ENCODE measurements around the gene COL25A1. TPM values are rescaled to one million over a fixed set of nuclear protein-coding genes. Genes with fewer than 3 reads are reported as not detected.
"Not testable (repeated sequence)": the region's sequence is repeated elsewhere in the genome, so short reads cannot be mapped to it uniquely, and the experiment has no call there.

The COL25A1 gene
- polyA plus RNA-seq, 1 donor = 4.5 TPM

DNA sequence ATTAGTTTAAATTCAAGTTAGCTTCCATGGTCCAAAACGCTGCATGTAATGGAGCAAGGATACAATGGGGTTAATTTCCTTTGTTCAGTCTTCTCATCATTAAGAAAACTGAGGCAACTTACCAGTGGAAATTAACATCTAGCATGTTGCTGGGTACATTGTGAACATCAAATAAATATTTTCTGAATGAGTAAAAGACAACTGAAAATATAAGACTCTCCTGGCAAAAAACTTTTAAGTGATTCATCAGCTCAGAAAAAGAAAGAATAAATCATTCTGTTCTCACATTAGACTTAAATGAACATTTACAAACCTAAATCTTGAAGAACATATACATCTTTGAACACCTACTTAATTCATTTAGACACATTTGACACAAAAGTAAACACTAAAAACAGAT, 401.2 kb downstream of the COL25A1 start:
- DNase-seq = no peak

DNA sequence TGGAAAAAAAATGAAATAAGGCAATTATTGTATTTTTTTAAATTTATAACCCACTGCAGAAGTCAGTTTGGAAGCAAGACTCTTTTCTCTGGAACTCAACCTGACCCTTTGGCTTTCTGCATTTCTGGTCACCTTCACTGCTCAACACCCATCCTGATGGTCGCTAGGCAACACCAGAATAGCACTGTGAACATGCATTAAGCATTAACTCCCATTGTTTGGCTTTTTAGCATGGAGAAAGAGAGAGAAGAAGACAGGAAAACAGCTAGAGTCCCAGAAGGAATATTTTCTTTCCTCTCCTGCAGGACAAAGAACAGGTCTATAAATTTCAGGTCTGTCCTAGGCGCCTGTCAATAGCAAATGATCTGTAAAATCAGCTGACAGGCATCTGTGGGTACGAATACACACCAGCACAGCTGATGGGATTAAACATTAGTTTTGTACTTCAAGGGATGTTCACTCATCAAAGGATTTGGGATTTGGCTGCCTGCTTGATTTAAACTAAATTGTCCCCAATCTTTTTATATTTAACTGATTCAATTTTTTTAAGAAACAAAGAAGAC, 402.4 kb downstream of the COL25A1 start:
- DNase-seq = no peak

DNA sequence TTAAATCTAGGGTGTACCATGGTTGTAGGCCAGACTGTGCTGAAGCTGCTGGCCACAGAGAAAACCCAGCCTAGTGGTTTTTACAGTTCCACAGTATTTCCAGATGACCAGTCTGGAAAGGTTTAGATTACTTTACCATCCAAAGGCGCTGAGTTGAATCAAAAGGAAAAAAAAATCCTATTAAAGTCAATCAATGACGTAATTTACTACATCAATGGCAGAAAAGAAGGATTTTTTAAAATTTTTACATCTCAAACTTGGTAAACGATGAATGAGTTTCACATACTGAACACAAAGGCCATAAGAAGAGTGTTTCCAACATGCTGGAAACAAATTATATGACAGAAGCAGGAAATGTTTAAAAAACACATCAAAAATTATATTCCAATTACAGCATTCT, 409.0 kb downstream of the COL25A1 start:
- DNase-seq = peak; percentile 13

DNA sequence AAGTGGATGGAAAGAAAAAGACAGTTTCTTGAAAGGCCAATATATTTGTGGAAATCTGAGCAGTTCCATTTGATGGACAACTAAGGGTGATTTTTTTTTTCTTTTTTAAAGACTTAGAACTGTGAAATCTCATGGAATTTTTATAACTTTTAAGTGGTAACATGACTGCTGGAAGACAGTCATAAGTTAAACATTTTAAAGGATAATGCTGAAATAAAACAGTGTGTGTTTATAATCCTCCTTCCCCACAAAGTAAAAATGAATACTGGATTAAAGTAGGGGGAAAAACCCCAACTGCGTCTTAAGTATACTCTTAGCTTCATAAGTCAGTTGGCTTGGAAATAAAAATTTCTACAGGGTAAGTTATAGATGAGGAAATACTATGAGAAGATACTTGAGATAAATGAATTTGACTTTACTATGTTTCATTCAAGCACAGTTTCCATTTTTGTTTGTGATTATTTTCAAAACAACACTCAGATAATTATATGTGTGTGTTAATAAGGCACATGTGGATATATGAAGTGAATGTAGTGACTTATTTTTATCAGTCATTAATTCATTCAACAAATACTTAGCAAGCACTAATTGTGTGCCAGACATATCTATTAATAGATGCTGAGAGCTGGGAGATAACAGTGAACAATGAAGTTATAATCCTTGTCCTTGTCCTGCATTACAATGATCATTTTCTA, 410.4 kb downstream of the COL25A1 start:
- no peak for DNase-seq

DNA sequence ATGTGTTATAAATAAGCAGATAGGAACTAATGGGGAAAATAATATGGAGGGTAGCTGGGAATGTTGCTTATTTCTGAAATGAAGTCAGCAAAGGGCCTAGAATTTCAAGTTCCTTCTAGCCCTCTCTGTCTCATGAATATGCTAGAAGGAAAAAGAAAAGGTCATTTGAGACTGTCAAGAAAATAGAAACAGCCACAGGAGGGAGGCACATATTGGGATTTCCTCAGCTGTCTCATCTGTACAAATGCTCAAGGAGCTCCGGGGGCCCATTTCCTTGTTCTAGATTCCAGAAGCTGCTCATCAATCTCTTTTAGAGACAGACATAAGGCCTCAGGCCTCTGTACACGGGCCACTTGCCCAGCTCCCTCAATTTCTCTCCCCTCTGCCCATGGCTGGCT, 412.0 kb downstream of the COL25A1 start:
- DNase-seq = no peak

DNA sequence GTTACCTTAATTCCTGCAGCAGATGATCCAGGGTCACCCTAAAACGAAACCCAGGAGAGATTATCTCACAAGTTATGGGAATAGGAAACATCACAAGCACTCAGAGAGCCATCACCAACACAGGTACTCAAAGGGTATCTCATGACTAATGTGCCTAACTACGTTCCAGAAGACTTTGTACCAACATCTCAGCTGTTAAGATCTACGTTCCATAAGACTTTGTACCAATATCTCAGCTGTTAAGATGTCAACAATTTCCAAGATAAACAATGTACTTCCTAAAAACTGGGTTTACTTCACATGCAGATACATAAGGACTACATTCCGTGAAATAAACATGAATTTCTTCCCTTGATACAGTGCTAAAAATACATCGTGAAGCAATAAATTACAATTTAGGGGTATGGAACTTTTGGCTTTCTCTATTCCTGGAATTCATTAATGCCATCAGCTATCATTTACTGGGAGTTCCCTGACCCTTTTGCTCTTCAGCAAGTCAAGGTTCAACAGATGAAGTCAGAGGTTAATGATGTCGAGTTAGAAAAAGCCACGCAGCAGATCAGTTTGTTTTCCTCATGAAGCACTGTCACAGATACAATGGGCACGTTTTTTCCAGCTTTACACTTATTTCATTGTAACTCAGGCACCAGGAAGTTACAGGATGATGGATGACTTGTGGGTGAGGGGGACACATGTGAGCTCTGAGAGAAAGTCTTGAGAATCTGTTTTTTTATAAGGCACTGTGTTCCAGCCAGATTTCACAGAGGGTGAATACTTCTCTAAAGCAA, 412.6 kb downstream of the COL25A1 start:
- DNase-seq = no peak

DNA sequence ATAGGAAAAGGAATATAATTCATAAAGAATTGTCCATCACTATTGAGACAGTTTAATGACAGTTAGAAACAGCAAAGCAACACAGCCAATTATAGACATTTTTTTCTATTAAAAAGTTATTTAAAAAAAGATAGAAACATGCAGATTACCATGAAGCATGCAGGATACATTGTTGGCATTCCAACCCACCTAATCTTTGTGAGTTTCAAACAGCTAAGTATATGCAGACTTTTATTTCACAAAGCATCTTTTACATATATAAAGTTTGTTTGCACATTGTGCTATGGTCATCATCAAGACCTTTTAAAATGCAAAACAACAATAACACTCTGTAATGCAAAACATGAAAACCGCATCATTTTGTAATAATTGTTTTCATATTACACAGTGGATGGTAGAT, 413.7 kb downstream of the COL25A1 start:
- no peak for DNase-seq

DNA sequence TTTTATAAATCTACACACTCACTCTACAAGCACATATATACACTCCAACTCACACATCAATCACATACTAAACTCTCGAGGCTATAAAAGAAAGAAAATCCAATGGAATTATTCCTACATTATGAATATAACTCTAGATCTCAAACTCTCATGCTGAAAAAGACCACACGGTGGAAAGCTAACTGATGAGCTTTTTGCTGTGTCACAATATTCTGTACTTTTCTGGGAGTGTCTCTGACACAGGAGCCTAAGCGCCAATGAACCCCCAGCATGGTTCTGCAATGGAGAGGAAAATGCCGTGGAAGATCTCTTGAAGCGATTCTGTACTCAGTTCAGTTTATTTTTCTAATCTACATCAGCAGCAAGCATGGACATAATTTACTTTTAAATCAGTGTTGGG, 415.4 kb downstream of the COL25A1 start:
- DNase-seq = no peak

DNA sequence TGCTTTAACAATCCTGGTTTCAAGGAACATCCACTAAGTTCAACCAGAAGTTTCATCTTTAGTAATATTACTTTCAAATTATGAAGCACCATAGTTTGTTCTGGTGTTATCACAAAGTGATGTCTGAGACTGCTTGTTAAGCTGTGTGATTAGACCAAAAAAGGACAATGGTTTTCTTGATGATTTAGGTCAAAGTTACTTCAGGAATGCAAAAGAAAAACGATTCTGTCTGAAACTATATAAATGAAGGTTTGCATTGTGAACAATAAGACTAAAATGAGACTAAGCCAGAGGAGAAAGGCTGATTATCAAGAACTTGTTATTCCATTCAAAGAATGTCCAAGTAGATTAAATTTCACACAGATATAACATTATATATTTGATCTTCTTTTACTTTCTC, 417.2 kb downstream of the COL25A1 start:
- DNase-seq = no peak

DNA sequence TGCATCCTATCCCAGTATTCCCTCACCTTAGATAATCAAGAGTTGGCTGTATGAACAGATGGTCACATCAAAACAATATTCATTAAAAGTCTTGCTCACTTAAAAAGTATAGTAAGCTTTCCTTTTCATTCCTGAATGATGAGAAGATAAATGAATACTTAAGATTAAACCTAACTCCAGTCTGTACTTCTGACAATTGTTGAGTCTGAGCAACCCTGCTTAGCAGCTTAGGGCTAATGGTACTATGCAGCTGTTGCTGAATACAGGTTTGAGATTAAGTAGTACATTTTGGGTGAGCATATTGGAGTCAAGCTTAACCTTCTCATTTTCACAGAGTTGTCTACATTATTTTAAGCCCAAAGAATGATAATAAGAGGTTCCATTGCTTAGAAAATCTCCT, 417.9 kb downstream of the COL25A1 start:
- DNase-seq = no peak

DNA sequence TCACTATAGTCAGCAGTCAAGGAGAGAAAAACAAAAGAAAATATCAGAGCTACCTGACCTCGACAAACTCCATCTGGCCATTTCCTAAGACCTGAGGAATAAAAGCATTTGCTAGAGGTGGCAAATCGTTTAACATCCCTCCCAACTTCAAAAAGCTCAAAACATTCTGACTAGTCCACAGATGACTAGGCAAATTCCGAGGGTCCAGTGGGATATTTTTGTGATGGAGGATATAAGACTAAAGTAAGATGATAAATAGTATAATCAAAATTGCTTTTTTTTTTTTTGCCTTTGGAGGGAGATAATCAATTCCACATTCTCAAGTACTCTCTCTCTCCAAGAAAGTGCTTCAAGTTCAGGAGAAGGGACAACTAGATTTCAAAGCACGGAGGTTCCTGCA, 420.5 kb downstream of the COL25A1 start:
- DNase-seq = no peak

DNA sequence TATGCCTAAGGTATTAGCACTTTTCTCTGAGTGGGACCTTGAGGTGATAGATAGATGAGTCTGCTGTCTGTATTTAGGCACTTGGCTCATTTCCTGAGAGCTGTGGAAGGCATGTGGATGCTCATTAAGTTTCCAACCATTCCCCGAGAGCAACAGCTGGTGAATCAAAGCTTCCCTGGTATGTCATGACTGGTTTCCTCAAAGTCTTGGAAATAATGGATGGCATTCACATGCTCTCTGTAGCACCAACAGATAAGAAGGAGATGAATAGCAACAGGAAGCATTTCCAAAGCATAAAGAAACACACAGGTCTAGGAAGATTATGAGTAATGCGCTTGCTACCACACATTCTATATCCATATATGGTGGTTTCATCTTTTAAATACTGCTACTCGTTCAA, 421.3 kb downstream of the COL25A1 start:
- DNase-seq = no peak

DNA sequence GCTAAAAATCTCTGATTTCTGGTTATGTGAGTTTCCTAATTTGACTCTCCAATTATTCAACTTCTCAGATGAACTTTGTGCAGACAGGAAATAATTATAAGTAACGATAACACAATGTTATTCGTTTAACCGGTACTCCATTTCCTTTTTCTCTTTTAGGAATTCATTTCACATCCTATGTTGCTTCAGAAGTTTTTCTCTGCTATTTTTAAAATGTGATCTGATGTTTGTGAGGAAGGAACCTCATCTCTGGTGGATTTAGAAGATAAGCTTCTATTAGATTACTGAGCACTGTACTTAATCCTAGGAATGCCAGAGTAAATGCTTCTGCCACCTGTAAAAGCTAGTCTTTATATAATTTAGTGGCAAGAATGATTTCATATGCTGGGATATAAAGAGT, 423.7 kb downstream of the COL25A1 start:
- no peak for DNase-seq

DNA sequence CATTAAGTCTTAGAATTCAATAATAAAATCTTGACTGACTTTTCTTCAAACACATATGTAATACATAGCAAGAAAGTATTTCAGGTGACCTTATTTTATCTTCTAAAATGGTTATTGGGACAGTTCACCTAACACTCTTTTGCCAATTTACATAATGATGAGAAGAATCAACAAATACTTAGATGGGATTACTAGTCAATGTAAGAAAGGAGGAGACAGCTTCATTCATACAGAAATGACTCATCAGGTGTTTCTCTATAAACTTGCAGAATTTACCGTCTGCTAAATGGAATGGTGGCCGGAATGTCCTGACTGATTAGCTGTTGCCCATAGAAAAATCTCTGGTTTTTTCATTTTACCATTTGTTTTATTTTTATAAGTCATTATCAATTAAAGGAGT, 424.6 kb downstream of the COL25A1 start:
- no peak for DNase-seq

DNA sequence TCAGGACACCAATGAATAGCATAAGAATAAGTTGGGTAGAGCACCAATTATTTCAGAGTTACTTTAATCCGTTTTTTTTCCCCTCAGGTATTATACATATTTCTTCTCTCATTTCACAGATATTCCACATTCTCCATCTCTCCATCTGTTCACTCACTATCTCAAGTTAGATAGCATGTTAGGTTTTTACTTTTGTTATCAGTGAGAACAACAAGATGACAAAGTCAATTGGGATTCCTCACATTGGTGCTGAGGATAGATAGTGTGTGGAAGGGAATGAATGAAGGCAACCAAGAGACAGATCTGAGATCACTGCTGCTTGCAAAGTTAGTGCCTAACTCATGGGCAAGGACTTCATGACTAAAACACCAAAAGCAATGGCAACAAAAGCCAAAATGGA, 427.7 kb downstream of the COL25A1 start:
- no peak for DNase-seq

DNA sequence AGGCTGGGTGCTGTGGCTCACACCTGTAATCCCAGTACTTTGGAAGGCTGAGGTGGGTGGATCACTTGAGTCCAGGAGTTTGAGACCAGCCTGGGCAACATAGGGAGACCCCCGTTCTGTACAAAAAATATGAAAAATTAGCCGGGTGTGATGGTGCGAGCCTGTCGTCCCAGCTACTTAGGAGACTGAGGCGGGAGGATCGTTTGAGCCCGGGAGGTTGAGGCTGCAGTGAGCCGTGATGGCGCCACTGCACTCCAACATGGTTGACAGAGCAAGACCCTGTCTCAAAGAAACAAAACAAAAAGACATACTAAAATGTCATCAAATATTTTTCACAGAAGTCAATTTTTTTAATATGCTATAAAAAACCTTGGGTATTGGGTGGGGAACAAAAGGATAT, 432.5 kb downstream of the COL25A1 start:
- not testable (repeated sequence) for DNase-seq

DNA sequence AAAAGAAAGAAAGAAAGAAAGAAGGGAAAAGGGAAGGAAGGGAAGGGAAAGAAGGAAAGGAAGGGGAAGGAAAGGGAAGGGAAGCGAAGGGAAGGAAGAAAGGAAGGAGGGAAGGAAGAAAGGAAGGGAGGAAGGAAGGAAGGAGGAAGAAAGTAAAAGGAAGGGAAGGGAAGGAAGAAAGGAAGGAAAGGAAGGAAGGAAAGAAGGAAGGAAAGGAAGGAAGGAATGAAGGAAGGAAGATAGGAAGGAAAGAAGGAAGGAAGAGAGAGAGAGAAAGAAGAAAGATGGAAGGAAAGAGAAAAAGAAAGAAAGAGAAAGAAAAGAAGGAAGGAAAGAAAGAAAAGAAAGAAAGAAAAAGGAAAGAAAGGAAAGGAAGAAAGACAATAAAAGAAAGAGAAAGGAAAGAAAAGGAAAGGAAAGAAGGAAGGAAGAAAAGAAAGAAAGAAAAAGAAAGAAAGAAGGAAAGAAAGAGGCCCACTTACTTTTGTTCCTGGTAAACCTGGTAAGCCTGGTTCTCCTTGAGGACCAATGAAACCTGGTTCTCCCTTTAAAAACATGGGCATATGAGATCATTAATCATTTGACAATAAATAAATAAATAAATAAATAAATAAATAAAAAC, 433.7 kb downstream of the COL25A1 start:
- DNase-seq = no peak

DNA sequence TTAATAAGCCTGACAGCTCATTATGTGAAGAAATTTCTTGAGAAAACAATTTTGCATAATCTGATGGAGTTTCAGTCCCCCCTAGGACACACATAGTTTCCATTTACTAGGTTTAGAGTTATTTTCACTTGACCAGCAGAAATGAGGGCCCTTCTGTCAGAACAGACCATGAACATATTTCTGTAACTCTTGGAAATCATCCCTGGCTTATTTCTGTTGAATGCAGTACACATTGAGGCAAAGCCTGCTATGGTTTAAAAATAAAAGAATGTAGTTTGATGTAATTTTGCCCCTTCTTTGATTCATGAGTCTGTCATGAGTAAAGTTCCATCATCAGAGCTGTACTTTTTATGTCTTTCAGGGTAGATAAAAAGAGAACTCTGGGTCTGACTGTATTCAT, 435.0 kb downstream of the COL25A1 start:
- DNase-seq = no peak

DNA sequence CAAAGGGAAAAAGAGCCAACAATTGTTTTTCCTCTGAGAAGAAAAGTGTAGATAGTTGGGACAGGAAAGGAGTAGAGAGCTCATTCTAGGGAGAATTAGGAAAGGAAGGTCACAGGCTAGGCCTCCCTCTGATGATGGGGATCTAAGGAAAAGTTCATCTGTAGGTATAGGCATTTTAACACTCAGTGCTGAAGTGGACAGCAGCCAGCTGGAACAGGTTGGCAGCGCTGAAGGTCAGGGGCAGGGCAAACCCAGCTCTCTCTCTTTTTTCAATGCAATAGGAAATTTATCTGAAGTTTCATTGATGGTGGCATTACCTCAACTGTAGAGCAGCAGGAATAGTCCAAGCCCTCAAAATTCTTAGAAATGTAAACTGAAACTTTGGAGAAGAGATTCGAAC, 441.1 kb downstream of the COL25A1 start:
- no peak for DNase-seq

DNA sequence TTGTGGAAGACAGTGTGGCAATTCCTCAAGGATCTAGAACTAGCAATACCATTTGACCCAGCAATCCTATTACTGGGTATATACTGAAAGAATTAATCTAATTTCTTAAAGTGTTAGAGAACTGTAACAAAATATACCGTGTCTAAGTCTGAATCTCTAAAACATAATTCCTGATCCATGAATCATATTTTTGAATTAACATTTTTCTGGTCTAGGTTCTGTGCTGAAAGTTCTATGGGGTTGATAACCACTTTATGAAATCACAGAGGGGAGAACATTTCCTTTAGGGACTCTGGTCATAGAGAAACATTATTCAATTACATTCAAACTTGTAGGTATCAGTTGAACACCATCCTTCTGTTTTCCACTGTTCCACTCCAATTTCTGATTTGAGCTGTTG, 447.7 kb downstream of the COL25A1 start:
- DNase-seq = no peak

DNA sequence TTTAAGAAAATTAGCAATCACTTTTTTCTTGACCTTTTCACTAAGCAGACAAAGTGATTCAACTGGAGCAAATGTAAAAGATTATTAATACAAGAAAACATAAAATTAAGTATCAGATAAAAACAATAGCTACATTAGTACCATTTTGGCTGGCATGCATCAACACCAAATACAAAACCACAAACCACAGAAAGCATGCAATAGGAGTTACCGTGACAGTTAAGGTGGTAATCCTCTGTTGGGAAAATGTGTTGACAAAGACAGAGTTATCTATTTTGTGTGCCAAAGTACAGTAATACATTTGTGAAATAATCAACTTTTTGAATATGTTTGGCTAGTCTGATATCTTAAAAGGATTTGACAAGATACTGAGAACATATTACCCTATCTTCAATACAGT, 449.8 kb downstream of the COL25A1 start:
- DNase-seq = no peak

DNA sequence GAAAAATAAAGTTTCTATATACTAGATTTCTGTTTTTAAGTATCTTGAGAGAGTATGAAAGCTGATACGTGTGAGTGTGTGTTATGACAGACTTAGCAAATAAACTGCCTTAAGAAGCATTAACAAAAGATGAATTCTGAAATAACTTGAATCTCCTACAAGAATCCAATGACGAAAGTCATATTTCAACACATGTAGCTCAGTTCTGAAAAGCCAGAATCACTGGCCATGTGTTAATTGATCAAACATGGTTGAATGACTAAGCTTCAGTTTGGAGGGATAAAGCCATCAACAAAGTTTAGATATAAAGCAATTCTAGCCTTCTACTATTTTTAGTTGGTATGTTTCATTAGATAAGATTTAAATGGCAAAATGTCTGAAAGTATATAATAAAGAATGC, 451.1 kb downstream of the COL25A1 start:
- no peak for DNase-seq

DNA sequence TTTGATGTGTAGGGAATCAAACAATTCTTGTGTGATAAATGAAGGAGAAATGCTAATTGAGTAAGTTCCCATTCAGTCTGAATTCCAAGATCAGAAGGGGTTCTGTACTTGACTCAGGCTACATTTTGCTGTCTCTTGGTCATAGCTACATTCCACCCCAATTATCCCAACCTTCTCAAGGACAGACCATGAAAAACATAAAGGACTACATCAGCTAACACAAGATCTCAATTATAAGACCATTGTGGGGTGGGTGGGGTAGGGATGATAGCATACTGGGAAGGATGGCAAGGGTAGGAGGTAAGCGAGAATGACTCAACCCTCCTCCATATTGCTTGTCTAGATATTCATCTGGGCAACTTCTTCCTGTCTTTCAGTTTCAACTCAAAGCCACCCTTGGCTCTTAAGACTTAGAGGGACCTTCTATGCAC, 452.2 kb downstream of the COL25A1 start:
- DNase-seq = no peak

All from hindlimb muscle (tissue), 1 donor.